Measurements from ENCODE around the gene COMMD4. TPM values are rescaled to one million over a fixed set of nuclear protein-coding genes. Genes with fewer than 3 reads are reported as not detected.

The COMMD4 gene
- total RNA-seq, 2 experiments from 2014 or later, result 83.3 to 87.8 TPM

DNA sequence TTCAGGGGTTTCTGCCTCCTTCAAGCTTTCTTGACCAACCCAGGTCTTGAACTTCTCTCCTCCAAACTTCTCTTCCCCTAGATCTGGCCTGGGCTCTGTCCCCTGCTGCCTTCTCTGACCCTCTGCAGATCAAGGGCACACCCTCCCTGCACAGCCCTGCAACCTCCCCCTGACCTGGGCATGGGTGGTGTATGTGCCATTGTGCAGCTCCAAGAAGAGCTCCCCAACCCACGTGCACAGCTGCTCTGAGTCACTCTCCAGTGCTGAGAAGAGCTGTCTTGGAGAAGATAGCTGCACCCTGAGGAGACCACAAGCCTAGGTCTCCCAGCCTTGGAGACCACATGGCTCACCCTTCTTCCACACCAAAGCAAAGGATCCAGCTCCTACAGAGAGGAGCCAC lies 24.5 kb downstream of the COMMD4 start:
- ChIA-PET POLR2A (no interaction called here), CTCF (no interaction called here)
- Mint-ChIP-seq H3K4me3 (no peak overlapping the region), H3K27me3 (no peaks in the 10 kb centered on the region), H3K36me3 (peaks cover 26% of the 10 kb centered on the region), H3K4me1 (ENCODE audit: low read depth) (no peaks in the 10 kb centered on the region), H3K27ac (no peak overlapping the region), H3K9me3 (no peaks in the 10 kb centered on the region)
- no peak for DNase-seq
- intact Hi-C loops (cut with micrococcal nuclease), result no loop called here

- no peak overlapping the region for H3K4me3 Mint-ChIP-seq
- H3K36me3 Mint-ChIP-seq, result peaks cover 26% of the 10 kb centered on the region
- no peaks in the 10 kb centered on the region for H3K4me1 Mint-ChIP-seq (ENCODE audit: low read depth)
- intact Hi-C loops (cut with micrococcal nuclease), result no loop called here
- CTCF ChIA-PET, result no interaction called here
- H3K9me3 Mint-ChIP-seq, result no peaks in the 10 kb centered on the region
- H3K27ac Mint-ChIP-seq, result no peak overlapping the region
- POLR2A ChIA-PET, result no interaction called here
- no peak for DNase-seq
- no peaks in the 10 kb centered on the region for H3K27me3 Mint-ChIP-seq
Measured at GRCh38 chr15:75360856-75361255, 25.0 kb downstream of the COMMD4 start.

GRCh38 chr15:75361361-75361988 lies 25.6 kb downstream of the COMMD4 start:
- Mint-ChIP-seq H3K36me3 (peaks cover 26% of the 10 kb centered on the region), H3K27me3 (no peaks in the 10 kb centered on the region), H3K9me3 (no peaks in the 10 kb centered on the region), H3K27ac (no peak overlapping the region), H3K4me1 (ENCODE audit: low read depth) (no peaks in the 10 kb centered on the region), H3K4me3 (no peak overlapping the region)
- CTCF ChIA-PET, result interaction anchor here (0.6 kb wide), 1 partner anchor 1097 kb away, joined by 4 read pairs; no protein-coding TSS in a partner anchor
- intact Hi-C loops (cut with micrococcal nuclease), result no loop called here
- no peak for DNase-seq
- POLR2A ChIA-PET, result no interaction called here

GRCh38 chr15:75361989-75362641 lies 26.3 kb downstream of the COMMD4 start:
- intact Hi-C loops (cut with micrococcal nuclease), result no loop called here
- Mint-ChIP-seq H3K9me3 (no peaks in the 10 kb centered on the region), H3K27me3 (no peaks in the 10 kb centered on the region), H3K4me3 (no peak overlapping the region), H3K27ac (no peak overlapping the region), H3K4me1 (ENCODE audit: low read depth) (peaks cover 2% of the 10 kb centered on the region), H3K36me3 (peaks cover 26% of the 10 kb centered on the region)
- CTCF ChIA-PET, result interaction anchor here (0.6 kb wide), 1 partner anchor 1097 kb away, joined by 4 read pairs; no protein-coding TSS in a partner anchor
- POLR2A ChIA-PET, result interaction anchor here (1.3 kb wide), 1 partner anchor 9 kb away, joined by 5 read pairs; no protein-coding TSS in a partner anchor
- DNase-seq, result no peak

GRCh38 chr15:75362642-75363249 lies 26.9 kb downstream of the COMMD4 start:
- Mint-ChIP-seq H3K4me1 (ENCODE audit: low read depth) (peaks cover 8% of the 10 kb centered on the region), H3K4me3 (no peak overlapping the region), H3K36me3 (peaks cover 26% of the 10 kb centered on the region), H3K9me3 (no peaks in the 10 kb centered on the region), H3K27ac (no peak overlapping the region), H3K27me3 (no peaks in the 10 kb centered on the region)
- CTCF ChIA-PET, result no interaction called here
- intact Hi-C loops (cut with micrococcal nuclease), result no loop called here
- POLR2A ChIA-PET, result interaction anchor here (1.3 kb wide), 1 partner anchor 9 kb away, joined by 5 read pairs; no protein-coding TSS in a partner anchor
- DNase-seq, result no peak

DNA sequence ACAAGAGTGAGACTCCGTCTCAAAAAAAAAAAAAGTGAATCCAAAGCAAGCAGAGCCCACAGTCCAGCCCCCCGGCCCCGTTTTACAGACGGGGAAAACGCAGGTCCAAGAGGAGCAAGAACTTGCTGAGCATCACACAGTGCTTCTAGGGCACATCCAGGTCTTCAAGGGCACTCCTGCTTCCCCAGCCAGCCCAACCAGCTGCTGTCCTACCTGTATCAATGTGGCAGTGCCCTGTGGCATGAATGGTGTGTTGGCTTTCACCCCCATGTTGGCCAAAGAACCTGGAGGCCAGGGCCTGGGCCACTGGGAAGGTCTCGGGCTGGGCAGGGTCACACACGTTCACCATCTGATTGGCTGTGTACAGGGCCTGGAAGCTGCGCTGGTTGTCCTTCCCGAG lies 27.9 kb downstream of the COMMD4 start:
- intact Hi-C loops (cut with micrococcal nuclease), result no loop called here
- no peak for DNase-seq
- H3K36me3 Mint-ChIP-seq, result peaks cover 25% of the 10 kb centered on the region
- no peaks in the 10 kb centered on the region for H3K9me3 Mint-ChIP-seq
- no peak overlapping the region for H3K4me3 Mint-ChIP-seq
- no peaks in the 10 kb centered on the region for H3K27me3 Mint-ChIP-seq
- POLR2A ChIA-PET, result interaction anchor here (1.3 kb wide), 1 partner anchor 10 kb away, joined by 5 read pairs; no protein-coding TSS in a partner anchor
- peaks cover 10% of the 10 kb centered on the region for H3K4me1 Mint-ChIP-seq (ENCODE audit: low read depth)
- CTCF ChIA-PET, result no interaction called here
- H3K27ac Mint-ChIP-seq, result no peak overlapping the region

DNA sequence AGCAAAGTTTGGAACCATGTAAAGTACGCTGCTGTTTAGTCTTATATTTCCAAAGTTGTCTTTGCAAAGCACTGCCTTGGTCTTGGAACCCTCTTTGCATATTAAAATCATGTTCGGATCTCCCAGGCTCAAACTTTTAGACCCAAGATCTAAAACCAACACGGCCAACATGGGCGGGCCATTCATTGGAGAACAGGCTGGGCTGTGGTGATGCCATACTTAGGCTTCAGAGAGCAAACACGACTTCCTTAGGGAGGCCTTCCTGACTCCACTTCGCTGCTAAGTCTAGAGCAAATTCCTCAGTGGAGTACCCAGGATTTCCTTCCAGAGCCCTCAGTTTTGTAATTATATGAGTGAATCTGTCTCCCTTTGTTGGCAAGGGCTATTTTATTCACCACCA lies 29.0 kb downstream of the COMMD4 start:
- no peaks in the 10 kb centered on the region for H3K27me3 Mint-ChIP-seq
- H3K27ac Mint-ChIP-seq, result no peak overlapping the region
- DNase-seq, result no peak
- peaks cover 21% of the 10 kb centered on the region for H3K4me1 Mint-ChIP-seq (ENCODE audit: low read depth)
- ChIA-PET CTCF (no interaction called here), POLR2A (no interaction called here)
- no peaks in the 10 kb centered on the region for H3K9me3 Mint-ChIP-seq
- H3K4me3 Mint-ChIP-seq, result no peak overlapping the region
- peaks cover 26% of the 10 kb centered on the region for H3K36me3 Mint-ChIP-seq
- intact Hi-C loops (cut with micrococcal nuclease), result no loop called here

GRCh38 chr15:75366163-75366562 lies 30.3 kb downstream of the COMMD4 start:
- no peak for DNase-seq
- H3K4me3 Mint-ChIP-seq, result no peak overlapping the region
- H3K4me1 Mint-ChIP-seq (ENCODE audit: low read depth), result peaks cover 23% of the 10 kb centered on the region
- H3K27ac Mint-ChIP-seq, result no peak overlapping the region
- ChIA-PET POLR2A (interaction anchor here (0.6 kb wide), 1 partner anchor 31 kb away, joined by 4 read pairs; no protein-coding TSS in a partner anchor), CTCF (interaction anchor here (3.0 to 4.5 kb wide), 3 partner anchors 12 to 317 kb away, joined by 9 to 87 read pairs (median 45); partner anchors contain the start of gene SIN3A)
- peaks cover 23% of the 10 kb centered on the region for H3K36me3 Mint-ChIP-seq
- no peaks in the 10 kb centered on the region for H3K27me3 Mint-ChIP-seq
- intact Hi-C loops (cut with micrococcal nuclease), result no loop called here
- H3K9me3 Mint-ChIP-seq, result no peaks in the 10 kb centered on the region

DNA sequence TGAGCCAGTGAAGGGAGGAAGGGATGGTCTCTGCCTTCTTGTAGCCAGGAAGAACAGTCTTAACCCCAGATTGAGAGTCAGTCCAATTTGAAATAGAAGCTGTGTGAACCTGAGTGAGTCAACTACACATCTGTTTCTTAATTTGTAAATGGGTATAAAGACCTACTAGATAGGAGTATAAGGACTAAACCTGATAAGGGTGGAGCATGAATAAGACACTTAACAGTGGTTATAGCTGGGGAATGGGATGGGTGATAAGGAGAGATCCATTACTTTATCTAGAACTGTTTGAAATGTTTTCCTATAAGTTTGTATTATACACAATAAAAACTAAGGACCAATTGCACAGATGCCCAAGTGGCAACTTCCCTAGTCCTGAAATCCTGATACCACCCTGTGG lies 31.1 kb downstream of the COMMD4 start:
- Mint-ChIP-seq H3K36me3 (peaks cover 25% of the 10 kb centered on the region), H3K4me3 (peak overlapping the region; percentile 90), H3K9me3 (no peaks in the 10 kb centered on the region), H3K27ac (peak overlapping the region; percentile 10), H3K4me1 (ENCODE audit: low read depth) (peaks cover 23% of the 10 kb centered on the region), H3K27me3 (no peaks in the 10 kb centered on the region)
- ChIA-PET CTCF (interaction anchor here (0.6 to 4.5 kb wide), 26 partner anchors 10 to 477 kb away, joined by 3 to 87 read pairs (median 9); partner anchors contain the start of genes COMMD4, IMP3, NEIL1 and SIN3A), POLR2A (interaction anchor here (0.5 to 3.3 kb wide), 5 partner anchors 10 to 280 kb away, joined by 3 to 86 read pairs (median 4); partner anchors contain the start of gene SIN3A)
- DNase-seq, result no peak
- intact Hi-C loops (cut with micrococcal nuclease), result no loop called here

DNA sequence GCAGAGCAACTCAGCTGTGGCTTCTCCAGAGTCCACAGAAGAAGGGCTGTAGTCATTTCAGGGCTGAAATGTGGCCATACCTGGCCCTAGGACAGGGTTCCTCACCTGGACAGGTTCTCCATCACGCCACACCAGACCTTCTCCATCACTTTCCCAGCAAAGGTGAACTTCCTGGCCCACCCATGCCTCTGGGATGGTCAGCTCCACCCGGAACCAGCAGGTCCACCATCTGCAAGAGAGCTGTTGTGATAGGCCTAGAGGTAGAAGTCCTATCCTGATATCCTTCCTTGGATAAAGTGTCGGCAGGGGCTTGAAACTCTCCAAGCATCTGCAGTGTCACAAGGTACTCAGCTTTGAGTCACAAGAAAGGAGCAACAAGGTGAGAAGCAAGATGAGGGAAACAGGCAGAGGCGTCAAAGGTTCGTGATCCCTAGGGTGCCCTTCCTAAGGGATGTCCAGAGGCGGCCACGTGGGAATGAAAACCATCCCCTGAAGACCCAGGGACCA lies 31.6 kb downstream of the COMMD4 start:
- Mint-ChIP-seq H3K4me3 (peak overlapping the region; percentile 90), H3K27me3 (no peaks in the 10 kb centered on the region), H3K4me1 (ENCODE audit: low read depth) (peaks cover 23% of the 10 kb centered on the region), H3K9me3 (no peaks in the 10 kb centered on the region), H3K27ac (peak overlapping the region; percentile 93), H3K36me3 (peaks cover 25% of the 10 kb centered on the region)
- no peak for DNase-seq
- intact Hi-C loops (cut with micrococcal nuclease), result no loop called here
- ChIA-PET POLR2A (interaction anchor here (0.6 to 3.3 kb wide), 22 partner anchors 9 to 536 kb away, joined by 3 to 86 read pairs (median 4); partner anchors contain the start of genes C15orf39, COMMD4, FAM219B and FBXO22), CTCF (interaction anchor here (0.6 to 4.5 kb wide), 48 partner anchors 11 to 1373 kb away, joined by 3 to 87 read pairs (median 6); partner anchors contain the start of genes COMMD4, IMP3, NEIL1 and PML)

- Mint-ChIP-seq H3K27ac (peak within 1 kb of the TSS; percentile 93), H3K27me3 (no peaks in the 10 kb centered on the region), H3K36me3 (peaks cover 27% of the 10 kb centered on the region), H3K9me3 (no peaks in the 10 kb centered on the region), H3K4me3 (peak within 1 kb of the TSS; percentile 90), H3K4me1 (ENCODE audit: low read depth) (peaks cover 23% of the 10 kb centered on the region)
- POLR2A ChIA-PET, result interaction anchor here (0.6 to 3.3 kb wide), 29 partner anchors 9 to 536 kb away, joined by 3 to 86 read pairs (median 4); partner anchors contain the start of genes C15orf39, COMMD4, FAM219B and FBXO22
- peak; percentile 96 for DNase-seq
- CTCF ChIA-PET, result interaction anchor here (0.6 to 4.5 kb wide), 53 partner anchors 9 to 1374 kb away, joined by 3 to 87 read pairs (median 5); partner anchors contain the start of genes COMMD4, IMP3, NEIL1 and PML
- intact Hi-C loops (cut with micrococcal nuclease), result loop anchor here (1.0 to 2.0 kb wide), 4 partner anchors 84 to 315 kb away; partner anchors contain the start of genes IMP3 and SNUPN
Measured at GRCh38 chr15:75367913-75368688, 32.2 kb downstream of the COMMD4 start, which contains the start of gene MAN2C1. Gene MAN2C1 (minus strand): TSS chr15:75368607. CDS start chr15:75368583, 24 bp downstream.

Data from activated CD4-positive, alpha-beta memory T cell treated with anti-CD3 and anti-CD28 coated beads for 36 hours (primary cell).